GM19240 (cell line): ENCODE results near the gene CCNL1.

ENCODE experiments used
- DNase-seq: peaks from one replicate; pipeline ENCODE4 v3.0.0; 2011; ENCODE audit warnings: low spot score; ENCODE audit not compliant: insufficient read length

Gene CCNL1

GRCh38 chr3:157126365-157126764 lies 33.6 kb downstream of the CCNL1 start:
- no peak for DNase-seq

- no peak for DNase-seq
Observed at GRCh38 chr3:157125101-157125500, 34.8 kb downstream of the CCNL1 start.

DNA sequence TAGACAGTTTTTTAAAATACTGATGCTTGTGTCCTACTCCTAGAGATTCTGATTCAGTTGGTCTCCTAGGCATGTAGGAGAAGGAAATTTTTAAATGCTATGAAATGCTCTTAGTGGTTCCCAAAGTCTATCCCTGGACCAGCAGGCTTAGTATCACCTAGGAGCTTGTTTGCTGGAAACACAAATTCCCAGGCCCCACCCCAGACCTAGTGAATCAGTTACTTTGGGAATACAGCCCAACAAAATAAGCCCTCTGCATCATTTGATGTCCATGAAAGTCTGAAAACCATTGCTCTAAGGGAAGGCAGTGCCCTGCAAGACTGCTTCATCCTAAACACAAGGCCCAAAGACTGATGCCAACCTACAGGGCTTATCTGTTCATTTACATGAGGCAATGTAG lies 36.3 kb downstream of the CCNL1 start:
- no peak for DNase-seq

GRCh38 chr3:157122832-157123427 lies 37.0 kb downstream of the CCNL1 start:
- DNase-seq: no peak

DNA sequence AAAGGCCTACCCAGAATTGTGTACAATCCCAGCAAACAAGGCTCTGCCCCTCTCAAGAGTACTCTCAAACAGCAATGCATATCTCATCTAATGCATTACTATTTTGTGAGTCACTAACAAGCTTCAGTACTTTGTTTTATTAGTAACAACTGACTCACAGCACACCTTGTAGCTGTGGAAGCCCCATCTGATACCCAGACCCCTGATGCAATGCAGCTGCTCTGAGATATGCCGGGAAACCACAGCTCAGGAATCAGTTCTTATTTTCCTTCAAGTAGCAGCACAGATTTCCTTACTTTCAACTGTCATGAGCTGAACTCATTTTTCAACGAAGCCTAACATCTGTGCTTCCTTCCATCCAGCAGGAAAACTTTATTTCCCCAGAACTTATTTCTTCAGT lies 37.8 kb downstream of the CCNL1 start:
- DNase-seq: no peak

DNA sequence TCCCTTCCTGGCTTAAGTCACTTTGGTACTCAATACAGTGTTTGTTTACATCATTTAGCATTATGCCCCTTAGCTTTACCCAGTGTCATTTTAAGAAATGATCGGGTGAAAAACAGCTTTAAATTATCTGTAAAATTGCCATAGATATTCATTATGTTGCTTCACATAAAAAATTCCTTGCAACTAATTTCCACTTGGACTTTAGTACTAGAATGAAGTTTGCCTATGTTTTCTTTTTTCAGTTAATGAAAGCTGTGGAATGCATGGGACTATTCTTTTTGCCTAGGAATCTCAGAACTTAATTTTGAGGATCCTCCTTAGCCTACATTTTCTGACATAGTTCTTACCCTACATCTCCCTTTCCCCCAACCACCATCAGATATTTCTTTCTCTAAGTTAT lies 38.4 kb downstream of the CCNL1 start:
- no peak for DNase-seq

- DNase-seq: no peak
Observed at GRCh38 chr3:157120071-157120892, 39.7 kb downstream of the CCNL1 start.

DNA sequence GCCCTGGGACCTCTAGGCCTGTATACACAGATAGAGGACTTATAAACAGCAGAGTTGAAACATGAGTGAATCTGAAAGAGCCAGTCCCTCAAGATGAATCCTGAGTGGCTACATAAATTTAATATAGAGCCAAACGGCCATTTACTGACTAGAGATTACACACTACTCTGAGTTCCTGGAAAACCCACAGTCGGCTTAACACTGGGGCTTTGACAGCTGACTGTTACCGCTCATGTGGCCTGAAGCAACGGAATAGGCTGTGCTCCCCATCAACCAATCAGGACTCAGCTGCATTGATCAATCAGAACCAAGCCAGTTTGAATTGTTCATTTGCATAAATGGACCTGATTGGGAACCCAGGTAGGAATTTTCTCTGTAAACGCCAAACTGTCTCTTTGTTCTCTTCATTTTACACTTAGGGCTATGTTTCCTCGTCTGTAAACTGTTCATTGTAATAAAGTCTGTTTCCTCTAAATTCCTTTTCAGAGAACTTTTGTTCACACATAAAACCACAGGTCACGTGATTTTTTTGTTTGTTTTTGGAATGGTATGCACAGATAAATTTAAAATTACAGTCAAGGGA lies 40.5 kb downstream of the CCNL1 start:
- no peak for DNase-seq

DNA sequence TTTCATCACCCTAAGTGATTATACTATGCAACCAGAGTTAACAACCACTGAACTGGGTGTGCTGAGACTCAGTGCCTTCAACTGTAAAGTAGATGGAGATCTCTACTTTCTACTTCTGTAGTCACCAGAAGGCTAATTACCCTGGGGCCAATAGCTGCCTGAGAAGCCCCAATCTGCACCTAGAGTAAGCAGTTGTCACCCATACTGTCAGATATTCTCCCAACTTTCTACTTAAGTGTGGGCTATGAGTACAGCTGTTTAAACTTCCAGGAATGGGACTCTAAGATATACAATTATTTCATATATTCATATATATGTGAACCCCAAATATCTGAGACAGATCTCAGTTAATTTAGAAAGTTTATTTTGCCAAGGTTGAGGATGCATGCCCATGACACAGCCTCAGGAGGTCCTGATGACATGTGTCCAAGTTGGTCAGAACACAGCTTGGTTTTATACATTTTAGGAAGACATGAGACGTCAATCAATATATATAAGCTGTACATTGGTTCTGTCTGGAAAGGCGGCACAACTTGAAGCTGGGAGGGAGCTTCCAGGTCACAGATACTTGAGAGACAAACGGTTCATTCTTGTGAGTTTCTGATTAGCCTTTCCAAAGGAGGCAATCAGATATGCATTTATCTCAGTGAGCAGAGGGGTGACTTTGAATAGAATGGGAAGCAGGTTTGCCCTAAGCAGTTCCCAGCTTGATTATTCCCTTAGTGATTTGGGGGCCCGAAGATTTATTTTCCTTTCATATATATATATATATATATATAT lies 41.9 kb downstream of the CCNL1 start:
- DNase-seq: no peak

GRCh38 chr3:157117206-157117605 lies 42.7 kb downstream of the CCNL1 start:
- no peak for DNase-seq

DNA sequence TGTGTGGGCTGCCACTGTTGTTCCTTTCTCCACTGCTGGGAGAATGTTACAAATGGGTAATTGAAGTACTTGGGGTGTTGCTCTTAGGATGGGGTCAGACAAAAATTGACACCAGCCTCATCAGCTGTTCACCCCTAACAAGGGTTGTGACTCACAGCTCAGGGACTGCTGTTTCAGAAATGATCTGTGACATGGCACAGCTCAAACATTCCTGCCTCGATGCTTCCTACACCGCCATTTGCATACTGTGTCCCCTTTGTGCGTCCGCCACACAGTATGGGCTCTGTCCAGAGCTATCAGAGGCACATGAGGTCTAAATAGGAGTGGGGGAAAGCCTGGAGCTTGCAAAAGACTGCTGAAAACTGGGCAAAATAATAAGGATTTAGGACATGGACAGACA lies 43.9 kb downstream of the CCNL1 start:
- no peak for DNase-seq

DNA sequence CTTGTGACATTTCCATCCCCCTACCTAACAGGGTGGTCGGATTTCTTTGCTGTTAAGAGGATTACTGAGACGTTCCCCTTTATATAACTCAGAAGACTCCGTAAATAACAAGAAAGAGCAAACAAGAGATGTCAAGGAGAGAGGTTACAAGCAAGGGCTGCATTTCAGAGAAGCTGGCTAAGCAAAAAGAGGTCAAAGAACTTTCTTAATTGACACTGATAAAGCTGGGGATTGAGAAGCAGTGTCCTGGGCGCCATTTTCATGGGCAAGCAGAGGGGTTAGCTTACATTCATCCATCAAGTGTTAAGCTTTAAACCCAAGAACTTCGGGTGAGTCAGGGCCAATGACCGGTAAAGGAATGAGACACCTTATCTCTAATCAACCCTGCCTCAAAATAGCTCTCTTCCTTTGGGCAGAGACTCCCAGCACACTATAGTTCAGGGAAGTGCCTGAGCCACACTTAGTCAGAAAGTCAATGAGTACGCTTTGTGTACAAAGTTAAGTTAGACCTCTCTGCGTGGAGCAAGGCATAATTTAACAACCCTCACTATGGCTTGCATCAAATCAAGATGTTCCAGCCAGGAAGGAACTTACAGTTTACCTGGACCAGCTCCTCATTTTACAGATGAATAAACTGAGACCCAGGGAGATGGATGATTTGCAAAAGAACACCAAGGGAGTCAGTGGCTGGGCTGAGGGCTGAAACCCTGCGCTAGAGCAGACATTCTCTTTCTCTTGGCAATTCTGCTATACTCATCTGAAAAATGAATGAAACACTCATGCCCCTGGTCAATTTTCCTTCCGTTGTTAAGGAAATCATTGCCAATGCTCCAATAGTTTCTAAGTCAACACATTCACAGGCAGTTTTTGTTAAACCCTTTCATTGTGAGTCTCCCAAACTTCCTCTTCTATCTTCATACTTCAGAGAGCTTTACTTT lies 44.6 kb downstream of the CCNL1 start:
- no peak for DNase-seq

DNA sequence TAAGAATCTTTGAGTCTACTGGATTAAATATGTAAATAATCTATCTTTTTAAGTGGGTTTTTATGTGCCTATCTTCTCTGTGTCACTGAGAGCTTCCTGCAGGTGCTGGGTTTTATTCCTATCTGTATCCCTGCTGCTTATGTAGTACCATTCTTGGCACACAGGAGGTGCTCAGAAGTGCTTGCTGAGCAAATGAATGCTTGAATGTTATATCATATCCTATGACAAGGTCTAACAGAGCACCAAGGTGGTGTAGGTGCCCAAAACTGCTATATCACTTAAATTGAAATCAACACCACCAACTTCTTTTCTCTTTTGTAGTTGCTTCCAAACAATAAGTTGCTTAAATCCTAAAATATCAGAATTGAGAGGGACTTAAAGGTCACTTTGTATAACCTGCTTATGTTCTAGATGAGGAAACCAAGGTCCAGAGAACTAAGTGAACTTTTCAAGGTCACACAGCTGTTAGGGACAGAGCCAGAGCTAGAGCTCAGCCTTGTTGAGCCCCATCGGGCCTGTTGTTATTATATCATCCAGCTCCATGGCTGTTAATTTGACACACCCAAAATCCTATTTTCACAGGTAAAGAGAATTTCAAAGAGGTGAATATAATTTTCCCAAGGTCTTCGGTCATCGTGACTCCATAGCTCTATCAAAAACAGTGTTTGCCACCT lies 46.0 kb downstream of the CCNL1 start:
- no peak for DNase-seq

DNA sequence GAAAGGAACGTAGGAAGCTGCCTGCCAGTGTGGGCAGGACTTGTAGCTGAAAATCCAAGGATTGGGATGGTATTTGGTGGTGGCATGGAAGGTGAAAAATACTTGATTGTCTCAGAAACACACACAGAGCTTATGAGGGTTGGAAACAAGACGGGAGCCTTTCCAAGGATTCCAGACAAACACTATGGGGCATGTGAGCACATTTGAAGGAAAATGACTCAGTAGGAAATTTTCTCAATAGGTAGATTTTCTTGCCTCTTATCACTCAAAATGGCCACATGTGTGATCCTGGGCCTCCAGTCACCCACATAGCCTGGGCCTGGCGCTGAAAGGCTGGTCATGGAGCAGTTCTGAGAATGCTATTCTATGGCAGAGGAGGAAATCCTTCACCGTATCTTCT lies 47.4 kb downstream of the CCNL1 start:
- DNase-seq: no peak

- DNase-seq: no peak
Observed at GRCh38 chr3:157111518-157111917, 48.4 kb downstream of the CCNL1 start.

DNA sequence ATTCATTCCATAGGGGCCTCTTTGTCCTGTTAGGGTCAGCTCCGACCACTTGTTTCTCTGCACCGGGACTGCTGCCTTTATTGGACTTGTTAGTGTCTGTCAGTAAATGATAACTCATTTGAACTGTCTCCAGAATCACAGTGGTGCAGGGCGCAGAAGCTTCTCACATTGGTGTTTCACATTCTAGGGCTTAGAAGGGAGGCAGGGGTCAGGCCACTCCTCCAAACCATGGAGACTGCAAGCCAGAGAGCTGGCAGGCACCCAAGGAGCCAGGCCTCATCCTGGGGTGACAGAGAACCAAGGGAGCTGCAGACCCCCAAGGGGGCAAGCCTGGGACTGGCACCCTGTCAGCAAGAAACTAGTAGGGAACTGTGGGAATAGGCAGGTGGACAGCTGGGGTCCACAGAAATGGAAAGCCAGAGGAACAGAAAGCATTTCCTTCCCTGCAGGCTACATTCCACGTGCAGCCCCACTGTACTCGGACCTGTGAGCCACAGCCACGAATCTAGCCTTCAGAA lies 49.1 kb downstream of the CCNL1 start:
- no peak for DNase-seq

- DNase-seq: no peak
Observed at GRCh38 chr3:157109267-157110141, 50.4 kb downstream of the CCNL1 start.

GRCh38 chr3:157107644-157108133 lies 52.3 kb downstream of the CCNL1 start:
- no peak for DNase-seq

GRCh38 chr3:157107037-157107436 lies 52.9 kb downstream of the CCNL1 start:
- DNase-seq: no peak
